Choroid plexus epithelial cell (primary cell): ENCODE data around the gene STK16.

Experiments used
- DNase-seq: peaks from one replicate; pipeline ENCODE4 v3.0.0-alpha.2; 2010; ENCODE audit warnings: low read depth
- H3K4me3 ChIP-seq: 2 replicates; pipeline ENCODE4 v1.5.1; 2011; ENCODE audit warnings: low read depth, mild to moderate bottlenecking, control low read depth, low read length, moderate library complexity
- CTCF ChIP-seq: conservative IDR thresholded peaks from 2 replicates; pipeline ENCODE4 v1.5.1; 2011; ENCODE audit warnings: low read depth, mild to moderate bottlenecking, control low read depth, inconsistent platforms, low read length, moderate library complexity

The STK16 gene

GRCh38 chr2:219210196-219210885, 34.9 kb upstream of the STK16 start:
- H3K4me3 ChIP-seq: no peak overlapping the region
- TF ChIP-seq CTCF: no peak
- no peak for DNase-seq

GRCh38 chr2:219210886-219211362, 34.4 kb upstream of the STK16 start:
- DNase-seq: no peak
- TF ChIP-seq CTCF: no peak
- H3K4me3 ChIP-seq: no peak overlapping the region

GRCh38 chr2:219213026-219213415, 32.3 kb upstream of the STK16 start:
- DNase-seq: no peak
- H3K4me3 ChIP-seq: no peak overlapping the region
- no peak for TF ChIP-seq CTCF

- H3K4me3 ChIP-seq: no peak overlapping the region
- TF ChIP-seq CTCF: no peak
Observed at GRCh38 chr2:219213486-219214071, 31.7 kb upstream of the STK16 start.

GRCh38 chr2:219214141-219214540, 31.1 kb upstream of the STK16 start:
- TF ChIP-seq CTCF: no peak
- DNase-seq: no peak
- no peak overlapping the region for H3K4me3 ChIP-seq

More at GRCh38 chr2:219213486-219214071, 31.7 kb upstream of the STK16 start:
- DNase-seq: no peak

- TF ChIP-seq CTCF: no peak
- no peak overlapping the region for H3K4me3 ChIP-seq
- no peak for DNase-seq
Observed at GRCh38 chr2:219214786-219215185, 30.5 kb upstream of the STK16 start.

- H3K4me3 ChIP-seq: no peak overlapping the region
- DNase-seq: no peak
- TF ChIP-seq CTCF: no peak
Observed at GRCh38 chr2:219215871-219216534, 29.3 kb upstream of the STK16 start.
